Stimulated activated CD4-positive, alpha-beta T cell treated with anti-CD3 and anti-CD28 coated beads, Interleukin-4, amount 100 ng/mL, for 24 hours (primary cell): ENCODE results near the gene GMPPA.

Experiments used
- DNase-seq: peaks from one replicate; pipeline ENCODE4 v3.0.0-alpha.2; 2020

The GMPPA gene

DNA sequence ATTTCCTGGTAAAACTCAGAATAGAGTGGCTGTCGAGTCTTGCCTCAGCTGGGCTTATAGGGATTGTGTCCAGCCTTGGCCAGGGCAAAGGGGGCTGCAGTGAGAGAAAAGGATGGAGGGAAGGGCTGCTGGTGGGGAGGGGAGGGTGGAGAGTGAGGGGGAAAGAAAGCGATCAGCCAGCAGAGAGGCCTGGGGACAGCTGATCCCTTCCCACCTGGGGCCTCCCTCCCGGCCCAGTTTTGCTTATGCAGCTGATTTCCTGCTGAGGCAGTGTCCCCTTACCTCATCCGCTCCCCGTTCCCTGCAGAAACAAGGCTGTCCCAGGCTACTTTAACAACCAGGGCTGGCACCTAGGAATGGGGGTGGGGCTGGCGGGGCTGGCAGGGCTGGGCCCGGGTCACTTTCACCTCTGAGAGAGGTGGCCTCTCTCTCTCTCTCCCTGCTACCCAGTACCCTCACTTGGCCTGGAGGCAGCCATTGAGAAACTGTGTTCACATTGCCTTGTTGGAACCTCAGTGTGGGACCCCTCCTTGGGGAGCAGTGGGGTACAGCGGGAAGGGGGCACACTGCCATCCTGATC, 12.2 kb upstream of the GMPPA start:
- no peak for DNase-seq

- DNase-seq, result no peak
Observed at GRCh38 chr2:219488149-219488843, 10.4 kb upstream of the GMPPA start.

- DNase-seq, result no peak
Observed at GRCh38 chr2:219488844-219489194, 9.9 kb upstream of the GMPPA start.

- no peak for DNase-seq
Observed at GRCh38 chr2:219489315-219489714, 9.4 kb upstream of the GMPPA start.

- no peak for DNase-seq
Observed at GRCh38 chr2:219490186-219490585, 8.5 kb upstream of the GMPPA start.

DNA sequence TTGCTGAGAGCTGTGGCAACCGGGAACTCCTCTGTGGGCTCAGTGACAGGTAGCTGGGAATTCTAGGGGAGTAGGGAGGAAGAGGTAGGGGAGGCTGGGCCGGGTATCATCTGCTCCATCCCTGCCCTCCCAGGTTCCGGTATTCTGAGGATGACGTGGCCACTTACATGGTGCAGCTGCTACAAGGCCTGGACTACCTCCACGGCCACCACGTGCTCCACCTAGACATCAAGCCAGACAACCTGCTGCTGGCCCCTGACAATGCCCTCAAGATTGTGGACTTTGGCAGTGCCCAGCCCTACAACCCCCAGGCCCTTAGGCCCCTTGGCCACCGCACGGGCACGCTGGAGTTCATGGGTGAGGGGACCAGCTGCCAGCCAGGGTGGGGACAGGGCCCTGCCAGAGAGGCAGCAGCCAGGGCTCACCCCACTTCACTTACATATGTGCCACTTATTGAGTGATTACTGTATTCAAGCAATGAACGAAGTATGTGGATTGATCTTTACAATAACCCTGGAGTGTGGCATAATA, 8.0 kb upstream of the GMPPA start:
- no peak for DNase-seq

DNA sequence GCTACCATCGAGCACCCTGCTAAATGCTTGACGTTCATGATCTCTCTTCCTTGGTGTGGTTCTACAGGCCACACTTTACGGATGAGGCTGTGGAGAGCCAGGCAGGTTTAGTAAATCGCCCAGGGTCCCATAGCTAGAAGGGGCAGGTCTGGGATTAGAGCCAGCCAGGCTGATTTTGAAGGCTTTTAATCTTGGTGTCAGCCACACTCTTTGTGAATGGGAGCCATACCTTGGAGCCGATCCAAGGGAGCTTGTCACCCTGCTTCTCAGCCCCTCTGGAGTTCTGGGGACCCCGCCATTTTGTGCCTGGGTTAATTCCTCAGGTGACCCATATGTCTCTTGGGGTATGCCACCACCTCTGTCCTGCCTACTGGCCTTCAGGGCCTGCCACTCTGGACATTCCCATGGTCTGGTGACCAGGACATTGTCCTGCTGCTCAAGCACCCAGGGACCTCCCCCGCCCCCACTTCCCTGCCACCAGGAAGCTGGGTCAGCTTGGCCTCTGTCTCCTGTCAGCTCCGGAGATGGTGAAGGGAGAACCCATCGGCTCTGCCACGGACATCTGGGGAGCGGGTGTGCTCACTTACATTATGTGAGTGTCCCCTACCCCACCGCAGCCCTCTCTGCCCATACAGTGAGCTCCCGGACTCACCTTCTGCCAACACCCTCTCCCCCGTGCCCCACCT, 7.3 kb upstream of the GMPPA start:
- DNase-seq, result no peak

- no peak for DNase-seq
Observed at GRCh38 chr2:219492575-219492974, 6.1 kb upstream of the GMPPA start.

- DNase-seq, result no peak
Observed at GRCh38 chr2:219493086-219493485, 5.6 kb upstream of the GMPPA start.

GRCh38 chr2:219494952-219495530, 3.6 kb upstream of the GMPPA start:
- no peak for DNase-seq

DNA sequence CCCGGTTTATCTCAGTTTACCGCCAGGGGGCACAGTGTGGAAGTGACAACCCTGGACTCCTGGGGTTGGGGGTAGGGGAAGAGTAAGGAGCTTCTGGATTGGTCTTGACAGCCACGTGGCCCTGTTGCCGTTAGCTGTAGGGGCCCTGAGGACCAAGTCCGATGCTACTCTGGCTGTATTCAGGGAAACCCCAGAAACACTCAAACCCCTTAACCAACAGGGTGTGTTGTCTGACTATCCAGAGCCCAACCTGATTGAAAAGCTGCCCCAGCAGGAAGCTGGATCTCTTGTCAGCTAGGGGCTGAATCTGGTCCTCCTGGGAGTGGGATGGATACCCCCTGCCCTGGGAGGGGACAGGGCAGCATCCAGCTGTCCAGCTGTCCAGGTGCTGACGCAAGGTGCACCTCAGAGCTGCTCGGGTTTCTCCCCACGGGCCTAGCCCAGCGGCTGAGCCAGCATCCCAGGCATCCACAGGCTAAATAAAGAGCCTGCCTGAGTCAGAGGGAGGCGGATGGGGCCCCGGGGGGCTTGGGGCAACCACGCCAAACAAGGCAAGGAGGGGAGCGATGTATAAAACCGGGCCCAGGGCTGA, 3.1 kb upstream of the GMPPA start:
- DNase-seq, result peak; percentile 61

DNA sequence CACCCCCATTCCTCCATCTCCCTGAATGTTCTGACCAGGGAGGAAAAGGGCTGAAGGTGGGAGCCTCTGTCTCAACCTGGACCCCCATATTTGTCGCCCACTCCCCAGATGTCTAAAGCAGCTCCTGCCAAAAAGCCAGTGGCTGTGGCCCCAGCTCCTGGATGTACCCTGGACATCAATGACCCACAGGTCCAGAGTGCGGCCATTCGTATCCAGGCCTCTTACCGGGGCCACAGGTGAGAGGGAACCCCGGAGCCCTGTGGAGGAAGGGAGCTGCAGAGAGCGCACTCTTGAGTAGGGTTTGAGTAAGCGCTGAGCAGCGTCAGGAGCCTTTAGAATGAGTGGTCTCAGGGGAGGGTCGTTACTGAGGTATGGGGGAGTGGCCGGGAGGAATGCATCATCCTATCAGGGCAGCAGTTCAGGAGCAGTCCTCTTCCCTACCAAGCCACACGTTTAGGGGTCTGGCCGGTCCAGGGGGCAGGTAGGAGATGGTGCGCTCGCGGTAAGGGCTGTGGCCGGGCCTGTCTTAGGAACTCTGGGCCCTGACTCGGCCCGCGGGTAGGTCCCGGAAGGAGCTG, 2.4 kb upstream of the GMPPA start:
- DNase-seq, result no peak

DNA sequence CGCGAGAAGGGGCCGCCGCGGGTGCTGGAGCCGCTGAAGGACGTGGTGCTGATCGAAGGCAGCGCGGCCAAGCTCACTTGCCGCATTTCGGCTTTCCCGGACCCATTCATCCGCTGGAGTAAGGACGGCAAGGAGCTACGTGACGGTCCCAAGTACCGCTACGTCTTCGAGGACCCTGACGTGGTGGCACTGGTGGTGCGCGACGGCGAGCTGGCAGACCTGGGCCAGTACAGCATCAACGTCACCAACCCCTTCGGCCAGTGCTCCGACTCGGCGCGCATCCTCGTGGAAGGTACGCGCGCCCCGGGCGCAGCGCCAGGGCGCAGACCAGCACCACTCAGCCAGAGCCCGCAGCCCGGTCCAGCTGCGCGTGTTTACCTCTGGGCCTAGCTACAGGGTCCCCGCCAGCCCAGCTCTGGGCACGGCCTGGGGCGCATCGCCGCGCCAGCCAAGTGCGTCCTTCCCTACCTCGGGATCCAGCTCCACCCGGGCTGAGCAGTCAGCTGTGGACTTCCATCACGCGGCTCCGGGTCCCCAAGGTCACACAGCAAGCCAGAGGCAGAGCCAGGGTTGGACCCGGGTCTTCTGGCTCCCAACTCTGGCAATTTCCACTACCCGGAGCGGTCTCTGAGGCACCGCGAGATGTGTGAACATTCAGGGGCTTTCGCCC, 1.7 kb upstream of the GMPPA start:
- no peak for DNase-seq

DNA sequence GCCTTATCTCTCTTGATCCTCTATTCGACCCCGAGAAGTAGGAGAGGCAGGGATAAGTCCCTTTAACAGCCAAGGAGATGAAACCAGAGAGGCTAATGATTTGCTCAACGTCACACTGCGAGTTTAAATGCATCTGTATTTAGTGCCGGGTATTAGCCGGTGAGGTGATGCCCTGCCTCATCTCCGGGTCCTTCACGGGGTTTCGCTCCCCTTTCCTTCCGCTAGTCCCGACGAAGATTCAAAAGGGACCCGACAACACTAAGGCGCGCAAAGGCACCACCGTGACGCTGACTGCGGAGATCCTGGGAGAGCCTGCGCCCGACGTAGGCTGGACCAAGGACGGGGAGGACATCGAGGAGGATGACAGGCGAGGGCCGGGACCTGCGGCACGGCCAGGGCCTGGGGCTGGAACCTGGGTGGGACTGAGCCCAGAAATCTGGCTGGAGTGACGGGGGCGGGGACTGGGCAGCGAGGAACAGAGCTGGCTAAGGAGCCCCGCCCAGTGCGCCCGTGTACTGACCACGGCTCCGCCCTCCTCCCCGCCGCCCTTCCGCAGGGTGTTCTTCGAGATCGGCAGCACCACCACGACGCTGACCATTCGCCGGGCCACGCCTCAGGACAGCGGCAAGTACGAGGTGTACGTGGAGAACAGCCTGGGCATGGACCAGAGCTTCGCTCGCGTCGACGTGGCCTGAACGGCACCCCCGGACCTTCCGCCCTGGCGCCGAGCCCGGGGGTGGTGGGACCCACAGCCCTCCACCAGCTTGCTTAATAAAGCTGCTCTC, 1.0 kb upstream of the GMPPA start:
- peak; percentile 25 for DNase-seq

- no peak for DNase-seq
Observed at GRCh38 chr2:219499058-219499307, 292 bp downstream of the GMPPA start.

DNA sequence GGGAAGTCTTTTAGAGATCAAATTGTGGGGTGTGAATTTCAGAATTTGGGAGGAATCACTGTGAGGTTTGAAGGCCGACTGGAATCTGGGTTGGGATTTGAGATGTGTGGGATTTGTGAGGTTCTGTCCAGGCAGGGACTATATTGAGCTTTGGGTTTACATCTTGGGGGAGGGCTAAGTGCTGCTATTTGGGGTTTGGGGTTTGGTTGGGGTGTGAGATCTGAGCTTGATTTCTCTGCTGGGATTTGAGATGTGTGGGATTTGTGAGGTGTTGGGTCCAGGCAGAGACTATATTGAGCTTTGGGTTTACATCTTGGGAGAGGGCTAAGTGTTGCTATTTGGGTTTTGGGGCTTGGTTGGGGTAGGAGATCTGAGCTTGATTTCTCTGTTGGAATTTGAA, 864 bp downstream of the GMPPA start:
- DNase-seq, result no peak

GRCh38 chr2:219500135-219500534, 1.4 kb downstream of the GMPPA start:
- no peak for DNase-seq

GRCh38 chr2:219501849-219502248, 3.2 kb downstream of the GMPPA start:
- no peak for DNase-seq

- DNase-seq, result no peak
Observed at GRCh38 chr2:219502618-219503017, 3.9 kb downstream of the GMPPA start.

DNA sequence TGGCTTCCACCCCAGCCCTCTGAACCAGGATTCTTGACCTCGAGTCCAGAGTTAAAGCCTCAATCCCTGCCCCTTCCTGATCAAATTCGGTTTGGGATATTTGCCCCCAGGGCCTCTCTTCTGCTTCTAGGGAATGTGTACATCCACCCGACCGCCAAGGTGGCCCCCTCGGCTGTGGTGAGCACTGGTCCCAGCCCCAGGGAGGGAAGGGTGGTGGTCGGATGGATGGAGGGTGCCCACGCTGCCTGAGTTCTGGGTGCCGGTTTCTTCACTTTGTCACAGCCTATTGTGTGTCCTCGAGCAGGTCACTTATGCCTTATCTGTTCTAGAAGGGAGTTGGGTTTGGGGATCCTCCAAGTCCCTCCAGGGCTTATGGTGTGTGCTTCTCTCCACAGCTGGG, 6.9 kb downstream of the GMPPA start:
- DNase-seq, result no peak

DNA sequence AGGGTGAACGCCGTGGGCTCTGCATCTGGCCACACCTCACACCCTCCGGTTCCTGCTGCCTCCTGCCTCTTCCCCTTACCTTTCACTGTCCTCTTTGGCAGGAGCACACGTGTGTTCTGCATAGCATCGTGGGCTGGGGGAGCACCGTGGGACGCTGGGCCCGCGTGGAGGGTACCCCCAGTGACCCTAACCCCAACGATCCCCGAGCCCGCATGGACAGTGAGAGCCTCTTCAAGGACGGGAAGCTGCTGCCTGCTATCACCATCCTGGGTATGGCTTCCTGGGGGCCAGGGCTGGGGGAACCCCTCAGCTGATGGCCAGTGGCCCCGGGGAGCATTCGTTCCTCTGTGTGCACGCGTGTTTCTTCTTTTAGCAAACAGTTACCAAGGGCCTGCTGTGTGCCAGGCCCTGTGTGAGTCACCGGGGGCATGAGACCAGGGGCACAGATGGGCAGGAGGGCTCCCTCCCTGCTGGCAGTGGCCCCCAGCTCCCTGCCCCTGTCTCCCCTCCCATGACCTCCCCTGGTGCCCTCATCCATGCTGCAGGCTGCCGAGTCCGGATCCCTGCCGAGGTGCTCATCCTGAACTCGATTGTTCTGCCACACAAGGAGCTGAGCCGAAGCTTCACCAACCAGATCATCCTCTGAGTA, 7.6 kb downstream of the GMPPA start:
- no peak for DNase-seq
